ENCODE data around the gene RNF14. TPM values are rescaled to one million over a fixed set of nuclear protein-coding genes. Genes with fewer than 3 reads are reported as not detected.

Gene RNF14
- total and polyA plus RNA-seq, 9 of the 15 experiments (the other 6 are each of a cell fraction or from before 2014, with no cell fraction given), result 36.3 to 140 (median 75.1) TPM

DNA sequence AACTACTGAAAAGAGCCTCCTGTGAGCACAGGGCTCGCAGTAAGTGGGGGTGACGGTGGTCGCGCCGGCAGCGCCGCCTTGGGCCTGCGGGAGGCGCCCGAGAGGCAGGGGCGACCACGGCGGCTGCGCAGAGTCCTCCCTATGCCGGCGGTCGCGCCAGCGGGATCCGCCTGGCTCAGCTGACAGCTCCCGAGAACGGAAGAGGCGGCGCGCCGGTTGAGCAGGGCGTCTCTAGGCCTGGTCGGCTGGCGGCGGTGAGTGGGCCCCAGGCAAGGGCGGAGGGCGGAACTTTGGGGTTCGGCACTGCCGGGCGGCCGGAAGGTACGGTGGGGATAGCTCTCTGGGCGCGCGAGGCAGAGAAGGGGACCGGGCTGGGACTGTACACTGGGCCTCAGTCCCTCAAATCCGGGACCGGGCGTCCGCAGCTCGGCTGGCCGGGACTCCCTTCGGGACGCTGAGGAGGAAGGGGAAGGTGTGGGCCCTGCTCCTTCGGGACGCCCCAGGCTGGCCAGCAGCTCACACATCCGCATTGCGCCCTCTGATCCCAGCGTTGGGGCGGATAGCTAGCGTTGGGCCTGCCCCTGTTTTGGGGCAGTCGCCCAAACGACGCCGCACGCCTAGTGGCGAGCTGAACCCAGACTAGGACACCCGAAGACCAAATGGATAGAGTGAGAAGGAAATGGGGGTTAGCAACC lies at the start of gene RNF14 (continued):
- TF ChIP-seq, protein P1, sequence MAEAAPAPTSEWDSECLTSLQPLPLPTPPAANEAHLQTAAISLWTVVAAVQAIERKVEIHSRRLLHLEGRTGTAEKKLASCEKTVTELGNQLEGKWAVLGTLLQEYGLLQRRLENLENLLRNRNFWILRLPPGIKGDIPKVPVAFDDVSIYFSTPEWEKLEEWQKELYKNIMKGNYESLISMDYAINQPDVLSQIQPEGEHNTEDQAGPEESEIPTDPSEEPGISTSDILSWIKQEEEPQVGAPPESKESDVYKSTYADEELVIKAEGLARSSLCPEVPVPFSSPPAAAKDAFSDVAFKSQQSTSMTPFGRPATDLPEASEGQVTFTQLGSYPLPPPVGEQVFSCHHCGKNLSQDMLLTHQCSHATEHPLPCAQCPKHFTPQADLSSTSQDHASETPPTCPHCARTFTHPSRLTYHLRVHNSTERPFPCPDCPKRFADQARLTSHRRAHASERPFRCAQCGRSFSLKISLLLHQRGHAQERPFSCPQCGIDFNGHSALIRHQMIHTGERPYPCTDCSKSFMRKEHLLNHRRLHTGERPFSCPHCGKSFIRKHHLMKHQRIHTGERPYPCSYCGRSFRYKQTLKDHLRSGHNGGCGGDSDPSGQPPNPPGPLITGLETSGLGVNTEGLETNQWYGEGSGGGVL (CRISPR knock-in tag; IDR thresholded peaks at IDR 0.05), result no peak
- TF ChIP-seq ZNF644 (tag; IDR thresholded peaks at IDR 0.05; ENCODE audit: low read depth), result 0 out of 2 replicates have a peak, but pooled peaks have one; percentile 20
- TF ChIP-seq MTF1 (CRISPR knock-in tag; IDR thresholded peaks at IDR 0.05; ENCODE audit: borderline replicate concordance), result no peak
- no peak for TF ChIP-seq ZNF274 (IDR thresholded peaks at IDR 0.05; ENCODE audit: borderline replicate concordance, low read depth, low read length)
- 0 out of 2 replicates have a peak, but pooled peaks have one; percentile 46 for TF ChIP-seq E2F3 (CRISPR knock-in tag; IDR thresholded peaks at IDR 0.05)
- TF ChIP-seq PPARD (CRISPR knock-in tag; IDR thresholded peaks at IDR 0.05), result no peak
- TF ChIP-seq, protein P2, sequence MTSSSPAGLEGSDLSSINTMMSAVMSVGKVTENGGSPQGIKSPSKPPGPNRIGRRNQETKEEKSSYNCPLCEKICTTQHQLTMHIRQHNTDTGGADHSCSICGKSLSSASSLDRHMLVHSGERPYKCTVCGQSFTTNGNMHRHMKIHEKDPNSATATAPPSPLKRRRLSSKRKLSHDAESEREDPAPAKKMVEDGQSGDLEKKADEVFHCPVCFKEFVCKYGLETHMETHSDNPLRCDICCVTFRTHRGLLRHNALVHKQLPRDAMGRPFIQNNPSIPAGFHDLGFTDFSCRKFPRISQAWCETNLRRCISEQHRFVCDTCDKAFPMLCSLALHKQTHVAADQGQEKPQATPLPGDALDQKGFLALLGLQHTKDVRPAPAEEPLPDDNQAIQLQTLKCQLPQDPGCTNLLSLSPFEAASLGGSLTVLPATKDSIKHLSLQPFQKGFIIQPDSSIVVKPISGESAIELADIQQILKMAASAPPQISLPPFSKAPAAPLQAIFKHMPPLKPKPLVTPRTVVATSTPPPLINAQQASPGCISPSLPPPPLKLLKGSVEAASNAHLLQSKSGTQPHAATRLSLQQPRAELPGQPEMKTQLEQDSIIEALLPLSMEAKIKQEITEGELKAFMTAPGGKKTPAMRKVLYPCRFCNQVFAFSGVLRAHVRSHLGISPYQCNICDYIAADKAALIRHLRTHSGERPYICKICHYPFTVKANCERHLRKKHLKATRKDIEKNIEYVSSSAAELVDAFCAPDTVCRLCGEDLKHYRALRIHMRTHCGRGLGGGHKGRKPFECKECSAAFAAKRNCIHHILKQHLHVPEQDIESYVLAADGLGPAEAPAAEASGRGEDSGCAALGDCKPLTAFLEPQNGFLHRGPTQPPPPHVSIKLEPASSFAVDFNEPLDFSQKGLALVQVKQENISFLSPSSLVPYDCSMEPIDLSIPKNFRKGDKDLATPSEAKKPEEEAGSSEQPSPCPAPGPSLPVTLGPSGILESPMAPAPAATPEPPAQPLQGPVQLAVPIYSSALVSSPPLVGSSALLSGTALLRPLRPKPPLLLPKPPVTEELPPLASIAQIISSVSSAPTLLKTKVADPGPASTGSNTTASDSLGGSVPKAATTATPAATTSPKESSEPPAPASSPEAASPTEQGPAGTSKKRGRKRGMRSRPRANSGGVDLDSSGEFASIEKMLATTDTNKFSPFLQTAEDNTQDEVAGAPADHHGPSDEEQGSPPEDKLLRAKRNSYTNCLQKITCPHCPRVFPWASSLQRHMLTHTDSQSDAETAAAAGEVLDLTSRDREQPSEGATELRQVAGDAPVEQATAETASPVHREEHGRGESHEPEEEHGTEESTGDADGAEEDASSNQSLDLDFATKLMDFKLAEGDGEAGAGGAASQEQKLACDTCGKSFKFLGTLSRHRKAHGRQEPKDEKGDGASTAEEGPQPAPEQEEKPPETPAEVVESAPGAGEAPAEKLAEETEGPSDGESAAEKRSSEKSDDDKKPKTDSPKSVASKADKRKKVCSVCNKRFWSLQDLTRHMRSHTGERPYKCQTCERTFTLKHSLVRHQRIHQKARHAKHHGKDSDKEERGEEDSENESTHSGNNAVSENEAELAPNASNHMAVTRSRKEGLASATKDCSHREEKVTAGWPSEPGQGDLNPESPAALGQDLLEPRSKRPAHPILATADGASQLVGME (CRISPR knock-in tag; IDR thresholded peaks at IDR 0.05), result 0 out of 2 replicates have a peak, but pooled peaks have one; percentile 58
- TF ChIP-seq TAF7 (tag; IDR thresholded peaks at IDR 0.05), result peak; percentile 72
- peak; percentile 62 for TF ChIP-seq L3MBTL2 (IDR thresholded peaks at IDR 0.05)
- TF ChIP-seq, protein P3, sequence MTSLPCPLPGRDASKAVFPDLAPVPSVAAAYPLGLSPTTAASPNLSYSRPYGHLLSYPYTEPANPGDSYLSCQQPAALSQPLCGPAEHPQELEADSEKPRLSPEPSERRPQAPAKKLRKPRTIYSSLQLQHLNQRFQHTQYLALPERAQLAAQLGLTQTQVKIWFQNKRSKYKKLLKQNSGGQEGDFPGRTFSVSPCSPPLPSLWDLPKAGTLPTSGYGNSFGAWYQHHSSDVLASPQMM (CRISPR knock-in tag; IDR thresholded peaks at IDR 0.05), result no peak
- TF ChIP-seq CC2D1A (IDR thresholded peaks at IDR 0.05), result no peak
- TF ChIP-seq HSF4 (CRISPR knock-in tag; IDR thresholded peaks at IDR 0.05; ENCODE audit: borderline replicate concordance), result no peak
- TF ChIP-seq, protein P4, sequence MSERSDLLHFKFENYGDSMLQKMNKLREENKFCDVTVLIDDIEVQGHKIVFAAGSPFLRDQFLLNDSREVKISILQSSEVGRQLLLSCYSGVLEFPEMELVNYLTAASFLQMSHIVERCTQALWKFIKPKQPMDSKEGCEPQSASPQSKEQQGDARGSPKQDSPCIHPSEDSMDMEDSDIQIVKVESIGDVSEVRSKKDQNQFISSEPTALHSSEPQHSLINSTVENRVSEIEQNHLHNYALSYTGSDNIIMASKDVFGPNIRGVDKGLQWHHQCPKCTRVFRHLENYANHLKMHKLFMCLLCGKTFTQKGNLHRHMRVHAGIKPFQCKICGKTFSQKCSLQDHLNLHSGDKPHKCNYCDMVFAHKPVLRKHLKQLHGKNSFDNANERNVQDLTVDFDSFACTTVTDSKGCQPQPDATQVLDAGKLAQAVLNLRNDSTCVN (CRISPR knock-in tag; IDR thresholded peaks at IDR 0.05), result peak; percentile 61; the same call in 1 of the 2 replicates
- TF ChIP-seq RBM39 (optimal IDR thresholded peaks at IDR 0.05; ENCODE audit: low read depth, low read length), result no peak
- no peak for TF ChIP-seq ZC3H4 (CRISPR knock-in tag; IDR thresholded peaks at IDR 0.05; ENCODE audit: borderline replicate concordance)
- TF ChIP-seq MLX (CRISPR knock-in tag; conservative IDR thresholded peaks at IDR 0.05), result peak; percentile 30 to 84; a peak in 2 of 4 replicates
- TF ChIP-seq PURB (CRISPR knock-in tag; IDR thresholded peaks at IDR 0.05; ENCODE audit: low read depth), result no peak
- TF ChIP-seq ZEB2 (IDR thresholded peaks at IDR 0.05), result 0 out of 2 replicates have a peak, but pooled peaks have one; percentile 36

All from K562 (cell line).